Activated CD8-positive, alpha-beta memory T cell treated with anti-CD3 and anti-CD28 coated beads, Interleukin-2, amount 50 U/mL, for 24 hours (primary cell): ENCODE measurements around the gene HSD17B8.

Source experiments
- DNase-seq: peaks from one replicate; pipeline ENCODE4 v3.0.0-alpha.2; 2020; ENCODE audit errors: extremely low read depth

The HSD17B8 gene

DNA sequence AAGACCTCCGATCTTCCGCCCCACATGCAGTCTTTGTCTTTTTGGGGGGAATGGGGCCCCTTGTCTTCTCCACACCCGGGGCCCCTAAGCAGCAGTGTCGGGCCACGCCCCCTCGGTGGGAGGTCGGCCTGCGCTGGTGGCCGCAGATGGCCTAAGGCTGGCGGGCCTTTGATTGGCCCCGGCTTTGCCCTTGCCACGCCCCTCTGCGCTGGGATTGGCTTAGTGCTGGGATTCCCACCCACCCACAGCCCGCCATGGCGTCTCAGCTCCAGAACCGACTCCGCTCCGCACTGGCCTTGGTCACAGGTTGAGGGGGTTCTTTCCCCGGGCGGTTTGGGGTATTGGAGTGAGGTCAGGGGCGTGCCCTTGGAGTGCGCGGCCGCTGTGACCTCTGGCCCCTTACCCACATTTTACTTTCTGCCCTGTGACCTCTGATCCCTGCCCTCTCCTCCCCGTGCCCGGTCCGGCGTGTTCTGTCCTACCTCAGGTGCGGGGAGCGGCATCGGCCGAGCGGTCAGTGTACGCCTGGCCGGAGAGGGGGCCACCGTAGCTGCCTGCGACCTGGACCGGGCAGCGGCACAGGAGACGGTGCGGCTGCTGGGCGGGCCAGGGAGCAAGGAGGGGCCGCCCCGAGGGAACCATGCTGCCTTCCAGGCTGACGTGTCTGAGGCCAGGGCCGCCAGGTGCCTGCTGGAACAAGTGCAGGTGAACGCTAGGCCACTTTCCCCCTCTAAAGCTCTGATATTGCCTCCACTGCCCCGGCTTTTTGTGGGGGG is at the start of gene HSD17B8:
HSD17B8 (plus strand) TSS at position 241 of the 776 bp plus-strand sequence; CDS start at position 255, 14 bp downstream.
- DNase-seq = peak; percentile 91

GRCh38 chr6:33156561-33156960 is 47.9 kb upstream of the HSD17B8 start:
- no peak for DNase-seq

DNA sequence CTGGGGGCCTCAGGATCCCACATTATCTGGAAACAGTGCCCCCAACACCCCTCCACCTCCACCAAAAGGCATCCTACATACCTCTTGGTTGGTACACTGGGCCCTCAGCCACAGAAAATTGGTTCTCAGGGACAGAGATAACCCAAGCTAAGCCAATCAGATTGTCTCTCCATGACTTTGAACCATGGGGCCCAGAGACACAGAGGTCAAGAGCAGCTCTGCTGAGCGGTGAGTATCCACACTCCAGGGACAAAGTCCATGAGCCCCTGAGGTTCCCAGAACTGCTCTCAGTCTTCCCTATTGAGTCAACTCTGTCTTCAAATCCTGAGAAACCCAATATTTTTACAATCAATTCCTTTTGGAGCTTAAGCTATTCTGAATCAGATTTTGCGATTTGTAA is 47.5 kb upstream of the HSD17B8 start:
- DNase-seq = no peak

- no peak for DNase-seq
Observed at GRCh38 chr6:33160096-33160495, 44.4 kb upstream of the HSD17B8 start.

- DNase-seq = no peak
Observed at GRCh38 chr6:33160728-33161344, 43.6 kb upstream of the HSD17B8 start.

- peak; percentile 31 for DNase-seq
Observed at GRCh38 chr6:33161354-33162331, 42.8 kb upstream of the HSD17B8 start.

DNA sequence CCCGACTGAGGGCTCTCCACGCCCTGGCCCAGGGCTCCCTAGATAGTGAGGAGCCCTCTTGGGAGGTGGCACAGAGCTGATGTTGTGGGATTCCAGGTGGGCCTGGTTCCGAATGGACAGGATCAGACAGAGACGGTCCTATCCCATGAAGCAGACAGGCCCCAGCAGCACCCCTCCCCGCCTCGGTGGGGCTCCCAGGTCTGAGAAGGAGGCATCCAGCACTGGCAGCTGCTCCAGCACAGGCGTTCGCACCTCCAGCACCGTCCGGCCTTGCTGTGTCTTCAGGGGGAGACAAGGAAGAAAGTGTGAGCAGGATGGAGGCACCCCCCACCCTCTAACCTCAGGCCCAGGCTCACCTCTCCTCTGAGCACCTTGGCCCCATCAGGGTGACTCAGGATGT is 40.9 kb upstream of the HSD17B8 start:
- DNase-seq = no peak

DNA sequence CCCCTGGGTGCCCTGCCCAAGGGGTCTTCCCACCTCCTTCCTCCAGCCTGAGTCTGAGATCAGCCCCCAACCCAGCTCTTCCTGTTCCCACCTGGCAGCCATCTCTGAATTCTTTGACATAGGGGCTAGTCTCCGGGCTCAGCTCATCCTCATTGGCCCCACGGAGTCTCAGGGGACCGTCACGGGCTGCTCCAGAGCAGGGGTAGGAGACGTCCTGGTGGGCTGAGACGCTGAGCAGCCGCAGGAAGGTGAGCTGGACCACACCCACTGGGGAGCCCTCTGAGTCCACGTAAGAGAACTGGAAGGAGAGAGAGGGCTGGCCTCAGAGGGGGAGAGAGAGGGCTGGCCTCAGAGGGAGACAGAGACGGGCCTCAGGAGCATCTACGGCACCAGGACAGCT is 40.3 kb upstream of the HSD17B8 start:
- DNase-seq = no peak

DNA sequence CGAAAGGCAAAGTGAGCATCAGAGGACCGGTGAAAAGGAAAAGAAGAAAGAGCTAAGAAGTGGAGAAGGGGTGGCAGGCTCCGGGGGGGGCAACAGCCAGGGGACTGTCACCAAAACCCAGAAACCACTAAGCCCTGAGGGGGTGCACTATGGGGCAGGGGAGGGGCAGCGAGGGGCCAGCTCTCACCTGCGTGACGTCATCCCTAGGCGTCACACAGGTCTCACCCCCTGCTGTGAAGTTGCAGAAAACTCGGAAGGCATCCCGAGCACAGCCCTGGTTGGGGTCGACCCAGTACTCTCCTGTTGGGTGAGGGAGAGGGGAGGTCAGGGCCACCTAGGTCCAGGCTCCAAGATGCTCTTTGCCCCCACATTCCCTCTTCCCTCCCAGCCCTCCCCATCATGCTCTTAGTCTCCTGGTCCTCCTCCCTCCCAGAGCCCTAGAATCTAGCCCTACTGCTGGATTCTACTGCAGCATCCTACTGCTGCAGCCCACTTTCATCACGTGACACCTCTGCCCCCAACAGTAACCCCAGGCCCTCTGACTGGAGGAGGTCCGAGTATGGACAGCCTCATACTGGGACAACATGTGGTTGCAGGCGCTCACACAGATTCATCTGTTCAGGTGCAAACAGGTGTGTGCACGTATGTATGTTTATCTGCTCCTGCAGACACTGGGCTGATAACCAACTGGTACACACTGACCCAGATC is 39.6 kb upstream of the HSD17B8 start:
- no peak for DNase-seq

- no peak for DNase-seq
Observed at GRCh38 chr6:33165581-33166258, 38.7 kb upstream of the HSD17B8 start.

DNA sequence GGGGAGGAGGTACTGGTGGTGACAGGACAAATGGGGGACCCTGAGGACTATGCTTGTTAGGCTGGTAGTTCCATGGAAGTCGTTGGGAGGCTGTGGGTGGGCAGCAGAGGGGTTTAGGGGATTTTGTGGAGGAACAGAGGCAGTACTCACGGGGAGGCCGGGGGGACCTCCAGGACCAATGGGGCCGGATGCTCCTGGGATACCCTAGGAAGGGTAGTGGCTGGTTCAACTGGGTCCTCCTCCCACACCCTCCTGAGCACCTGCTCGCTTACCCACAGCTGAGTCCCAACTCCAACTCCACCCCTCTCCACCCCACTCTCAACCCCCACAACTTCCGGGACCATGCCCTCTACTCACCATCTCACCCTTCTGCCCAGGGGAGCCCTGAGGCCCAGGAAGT is 38.1 kb upstream of the HSD17B8 start:
- no peak for DNase-seq

DNA sequence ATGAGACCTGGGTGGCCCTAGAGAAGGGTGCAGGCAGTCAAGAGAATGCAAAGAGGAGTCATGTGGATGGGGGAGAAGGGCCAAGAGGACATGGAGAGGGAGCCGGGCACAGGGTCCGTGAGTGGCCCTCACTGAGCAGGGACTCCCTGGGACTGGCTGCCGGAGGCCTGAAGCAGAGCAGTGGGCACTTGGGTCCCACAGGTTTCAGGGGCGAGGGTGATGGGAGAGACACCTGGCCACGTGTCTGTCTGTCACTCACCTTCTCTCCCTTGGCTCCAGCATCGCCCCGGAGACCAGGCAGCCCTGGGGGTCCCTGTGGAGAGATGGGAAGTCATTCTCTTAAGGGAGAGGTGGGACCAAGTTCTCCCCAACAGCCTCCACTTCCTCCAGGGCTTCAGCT is 37.6 kb upstream of the HSD17B8 start:
- DNase-seq = no peak

DNA sequence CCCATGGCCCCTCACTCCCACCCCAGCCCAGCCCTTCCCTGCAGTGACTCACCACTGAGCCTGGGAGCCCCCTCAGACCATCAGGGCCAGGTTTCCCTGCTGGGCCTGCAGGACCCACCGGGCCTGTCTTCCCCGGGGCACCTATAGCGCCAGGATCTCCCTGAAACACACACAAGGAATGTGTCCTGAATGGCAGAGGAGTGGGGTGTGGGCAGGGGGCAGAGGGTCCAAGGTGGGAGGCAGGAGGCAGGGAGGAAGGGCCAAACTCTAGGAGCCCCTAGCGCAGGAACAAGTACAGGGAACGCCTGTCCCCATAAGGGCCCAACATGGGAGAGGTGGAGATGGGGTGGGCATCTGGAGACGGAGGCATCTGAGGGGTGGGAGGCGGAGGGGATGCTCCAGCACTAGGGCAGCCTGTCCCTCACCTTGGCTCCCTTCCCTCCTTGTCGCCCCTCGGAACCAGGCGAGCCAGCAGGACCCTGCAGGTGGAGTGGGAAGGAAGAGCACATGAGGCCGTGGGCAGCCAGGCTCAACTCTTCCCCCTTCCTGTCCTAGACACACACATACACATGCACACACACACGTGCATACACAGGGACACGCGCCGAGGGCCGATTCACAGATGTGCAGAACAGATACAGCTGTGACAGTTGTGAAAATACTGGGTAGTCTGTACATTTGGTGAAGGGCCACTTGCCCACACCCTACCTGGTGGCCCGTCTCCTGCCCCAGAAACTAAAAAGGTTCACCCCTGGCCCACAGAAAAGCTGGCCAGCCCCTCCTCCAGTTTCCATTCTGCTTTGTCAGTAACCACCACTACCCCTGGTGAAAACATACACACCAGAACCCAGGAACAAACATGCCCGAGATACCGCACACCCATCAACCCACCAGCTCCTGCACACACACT is 36.8 kb upstream of the HSD17B8 start:
- no peak for DNase-seq

GRCh38 chr6:33168284-33168601 is 36.2 kb upstream of the HSD17B8 start:
- DNase-seq = no peak

DNA sequence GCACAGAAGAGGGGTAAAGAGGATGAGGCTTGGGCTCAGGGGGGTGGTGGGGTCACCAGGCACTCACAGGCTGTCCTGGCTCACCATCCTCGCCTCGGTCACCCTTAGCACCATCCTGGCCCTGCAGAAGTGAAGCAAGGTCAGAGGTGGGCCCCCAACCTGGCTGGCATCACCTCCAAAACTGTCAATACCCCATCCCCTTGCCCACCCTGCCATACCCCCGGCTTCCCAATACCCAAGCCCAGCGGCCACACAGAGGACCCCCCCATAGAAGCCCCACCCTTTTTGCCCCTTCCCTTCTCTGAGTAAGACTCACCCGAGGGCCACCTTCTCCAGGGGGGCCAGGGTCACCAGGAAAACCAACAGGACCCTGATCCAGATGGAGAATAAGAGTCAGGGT is 35.8 kb upstream of the HSD17B8 start:
- DNase-seq = no peak

DNA sequence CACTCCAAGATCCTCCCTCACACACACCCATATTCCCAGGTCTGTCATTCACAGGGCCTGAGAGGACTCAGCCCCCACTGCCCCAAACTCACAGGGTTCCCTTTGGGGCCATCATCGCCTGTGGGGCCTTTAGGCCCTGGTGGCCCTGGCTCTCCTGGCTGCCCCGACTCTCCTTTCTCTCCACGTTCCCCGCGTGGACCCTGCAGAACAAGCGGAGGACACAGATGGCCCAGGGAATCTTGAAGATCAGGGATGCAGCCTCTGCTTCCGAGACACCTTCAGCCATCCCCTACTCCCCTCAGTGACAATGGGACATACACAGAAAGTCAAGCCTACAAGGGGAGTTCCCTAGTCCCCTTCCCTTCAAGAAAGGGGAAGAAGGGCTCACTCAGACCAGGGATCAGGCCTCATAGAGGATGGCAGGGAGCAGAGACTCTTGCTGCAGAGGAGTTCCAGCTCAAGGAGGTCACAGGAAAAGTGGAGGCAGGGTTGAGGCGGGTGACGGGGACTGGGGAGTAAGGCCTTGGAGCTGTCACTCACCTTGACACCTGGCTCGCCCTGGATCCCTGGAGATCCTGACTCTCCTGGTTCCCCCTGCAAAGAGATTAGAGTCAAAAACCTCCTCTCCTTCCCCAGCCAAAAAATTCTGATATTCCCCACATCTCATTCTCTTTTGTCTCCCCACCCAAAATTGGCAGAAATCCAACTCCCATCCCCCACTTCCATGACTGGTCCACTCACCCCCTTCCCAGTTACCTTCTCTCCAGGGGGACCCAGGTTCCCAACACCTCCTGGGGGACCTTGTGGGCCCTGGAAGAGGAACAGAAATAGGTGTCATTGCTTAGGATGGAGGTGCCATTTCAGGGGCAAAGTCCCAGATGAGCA is 34.9 kb upstream of the HSD17B8 start:
- DNase-seq = no peak

- no peak for DNase-seq
Observed at GRCh38 chr6:33170176-33171015, 34.1 kb upstream of the HSD17B8 start.
